ENCODE results near the gene TPPP.
A peak's percentile ranks its signal among the peaks of the same experiment; 100 is the strongest.

The TPPP gene

DNA sequence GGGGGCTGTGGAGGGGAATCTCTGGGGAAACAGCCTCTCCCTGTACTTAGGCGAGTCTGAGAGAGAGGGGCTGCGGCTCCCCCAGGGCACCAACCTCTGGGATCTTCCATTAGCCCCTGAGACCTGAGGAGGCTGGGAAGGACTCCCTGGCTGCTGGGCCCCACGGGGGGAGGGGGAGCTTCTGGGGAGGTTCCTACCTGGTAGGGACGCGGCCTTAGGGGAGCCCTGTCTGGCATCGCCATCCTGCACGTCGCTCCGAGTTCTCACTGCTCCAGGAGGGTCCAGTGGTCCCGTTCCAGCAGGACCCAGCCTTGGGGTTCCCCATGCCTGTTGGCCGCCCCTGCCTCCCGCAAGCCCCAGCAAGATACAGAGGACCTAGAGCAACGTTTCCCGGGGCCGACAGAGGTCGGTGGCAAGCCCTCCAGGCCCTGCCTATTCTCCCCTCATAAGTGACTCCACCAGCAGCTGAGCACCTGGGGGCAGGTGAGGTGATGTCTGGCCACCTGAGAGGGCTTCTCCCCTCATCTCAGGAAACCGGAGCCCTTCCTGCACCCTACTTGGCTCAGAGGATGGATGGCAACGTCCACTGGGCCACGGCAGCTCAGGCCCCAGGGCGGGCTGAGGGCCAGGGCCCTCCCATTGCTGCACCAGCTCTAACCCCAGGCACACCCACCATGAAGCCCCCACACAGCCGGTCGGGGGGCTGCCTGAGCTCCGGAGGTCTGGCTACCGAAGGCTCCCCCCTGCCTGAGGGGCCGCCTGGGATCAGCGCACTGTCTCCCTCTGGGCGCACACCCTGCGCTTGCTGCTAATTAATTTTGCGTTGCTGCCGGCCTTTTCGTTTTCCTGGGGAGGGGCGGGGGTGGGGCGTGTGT is 22.5 kb downstream of the TPPP start:
- H3K4me3 ChIP-seq (ENCODE audit: insufficient read depth, low read length, poor library complexity, severe bottlenecking), result no peak overlapping the region
- no peaks in the 10 kb centered on the region for H4K20me1 ChIP-seq (ENCODE audit: low read depth, low read length)
- H3K9me3 ChIP-seq (ENCODE audit: insufficient read depth, low read length), result no peaks in the 10 kb centered on the region
- no peaks in the 10 kb centered on the region for H3K36me3 ChIP-seq (ENCODE audit: low read length)
- H3K4me2 ChIP-seq (ENCODE audit: low read depth, low read length, poor library complexity, severe bottlenecking), result no peak overlapping the region
- H3K9ac ChIP-seq (ENCODE audit: low read length), result no peak overlapping the region
- no peaks in the 10 kb centered on the region; the same call in 1 of the 2 replicates for H3F3A ChIP-seq (ENCODE audit: insufficient read depth)
- H2AFZ ChIP-seq (ENCODE audit: low read depth, low read length, severe bottlenecking), result no peak overlapping the region
- H3K27ac ChIP-seq (ENCODE audit: low read depth, low read length), result no peak overlapping the region
- H3K79me2 ChIP-seq (ENCODE audit: insufficient read depth, low read length), result no peaks in the 10 kb centered on the region
- no peaks in the 10 kb centered on the region for H3K27me3 ChIP-seq (ENCODE audit: low read length)
- H3K9me2 ChIP-seq (replicated peaks; ENCODE audit: insufficient read depth, low read length), result no peaks in the 10 kb centered on the region
- TF ChIP-seq EZH2phosphoT487 (conservative IDR thresholded peaks at IDR 0.05; ENCODE audit: low read length), result no peak
- TF ChIP-seq, protein P1, sequence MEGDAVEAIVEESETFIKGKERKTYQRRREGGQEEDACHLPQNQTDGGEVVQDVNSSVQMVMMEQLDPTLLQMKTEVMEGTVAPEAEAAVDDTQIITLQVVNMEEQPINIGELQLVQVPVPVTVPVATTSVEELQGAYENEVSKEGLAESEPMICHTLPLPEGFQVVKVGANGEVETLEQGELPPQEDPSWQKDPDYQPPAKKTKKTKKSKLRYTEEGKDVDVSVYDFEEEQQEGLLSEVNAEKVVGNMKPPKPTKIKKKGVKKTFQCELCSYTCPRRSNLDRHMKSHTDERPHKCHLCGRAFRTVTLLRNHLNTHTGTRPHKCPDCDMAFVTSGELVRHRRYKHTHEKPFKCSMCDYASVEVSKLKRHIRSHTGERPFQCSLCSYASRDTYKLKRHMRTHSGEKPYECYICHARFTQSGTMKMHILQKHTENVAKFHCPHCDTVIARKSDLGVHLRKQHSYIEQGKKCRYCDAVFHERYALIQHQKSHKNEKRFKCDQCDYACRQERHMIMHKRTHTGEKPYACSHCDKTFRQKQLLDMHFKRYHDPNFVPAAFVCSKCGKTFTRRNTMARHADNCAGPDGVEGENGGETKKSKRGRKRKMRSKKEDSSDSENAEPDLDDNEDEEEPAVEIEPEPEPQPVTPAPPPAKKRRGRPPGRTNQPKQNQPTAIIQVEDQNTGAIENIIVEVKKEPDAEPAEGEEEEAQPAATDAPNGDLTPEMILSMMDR (IDR thresholded peaks at IDR 0.05; ENCODE audit: insufficient read depth, low read length, poor library complexity, severe bottlenecking), result no peak

DNA sequence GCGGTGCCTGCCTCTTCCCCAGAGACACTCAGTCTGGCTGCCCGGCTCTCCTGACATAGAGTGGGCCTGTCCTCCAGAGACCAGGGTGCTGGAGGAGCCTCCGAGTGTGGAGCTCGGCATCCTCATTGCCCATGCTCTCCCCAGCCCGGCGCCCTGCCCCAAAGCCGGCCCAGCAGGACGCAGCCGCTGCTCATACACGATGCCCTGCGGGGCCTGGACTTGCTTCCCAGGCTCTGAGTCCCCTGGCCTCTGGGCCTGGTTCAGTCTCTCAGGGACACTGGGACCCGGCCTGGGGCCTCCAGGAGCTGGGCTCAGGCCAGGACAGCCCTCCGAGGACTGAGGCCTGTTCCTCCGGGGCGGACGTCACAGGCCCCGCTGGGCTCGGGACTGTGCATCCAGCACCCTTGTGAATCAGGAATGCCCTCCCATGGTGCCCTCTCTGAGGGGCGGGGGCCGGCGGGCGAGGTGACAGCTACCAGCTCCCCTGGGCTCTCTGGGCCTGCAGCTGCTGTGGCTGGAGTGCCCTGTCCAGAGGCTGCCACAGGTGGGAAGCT is 23.2 kb downstream of the TPPP start:
- TF ChIP-seq EZH2phosphoT487 (conservative IDR thresholded peaks at IDR 0.05; ENCODE audit: low read length), result no peak
- TF ChIP-seq, protein P1 (IDR thresholded peaks at IDR 0.05; ENCODE audit: insufficient read depth, low read length, poor library complexity, severe bottlenecking), result no peak
- Histone ChIP-seq H4K20me1 (ENCODE audit: low read depth, low read length) (no peaks in the 10 kb centered on the region), H2AFZ (ENCODE audit: low read depth, low read length, severe bottlenecking) (no peak overlapping the region), H3K9me2 (replicated peaks; ENCODE audit: insufficient read depth, low read length) (no peaks in the 10 kb centered on the region), H3K9ac (ENCODE audit: low read length) (no peak overlapping the region), H3K9me3 (ENCODE audit: insufficient read depth, low read length) (no peaks in the 10 kb centered on the region), H3K27ac (ENCODE audit: low read depth, low read length) (no peak overlapping the region), H3K27me3 (ENCODE audit: low read length) (no peaks in the 10 kb centered on the region), H3K79me2 (ENCODE audit: insufficient read depth, low read length) (no peaks in the 10 kb centered on the region), H3F3A (ENCODE audit: insufficient read depth) (no peaks in the 10 kb centered on the region; the same call in 1 of the 2 replicates), H3K4me2 (ENCODE audit: low read depth, low read length, poor library complexity, severe bottlenecking) (no peak overlapping the region), H3K4me3 (ENCODE audit: insufficient read depth, low read length, poor library complexity, severe bottlenecking) (no peak overlapping the region), H3K36me3 (ENCODE audit: low read length) (no peaks in the 10 kb centered on the region)

GRCh38 chr5:669111-669841 is 23.9 kb downstream of the TPPP start:
- Histone ChIP-seq H3F3A (ENCODE audit: insufficient read depth) (no peaks in the 10 kb centered on the region; the same call in 1 of the 2 replicates), H2AFZ (ENCODE audit: low read depth, low read length, severe bottlenecking) (no peak overlapping the region), H3K9me3 (ENCODE audit: insufficient read depth, low read length) (no peaks in the 10 kb centered on the region), H3K27me3 (ENCODE audit: low read length) (no peaks in the 10 kb centered on the region), H4K20me1 (ENCODE audit: low read depth, low read length) (no peaks in the 10 kb centered on the region), H3K4me2 (ENCODE audit: low read depth, low read length, poor library complexity, severe bottlenecking) (no peak overlapping the region), H3K9ac (ENCODE audit: low read length) (no peak overlapping the region), H3K27ac (ENCODE audit: low read depth, low read length) (no peak overlapping the region), H3K79me2 (ENCODE audit: insufficient read depth, low read length) (no peaks in the 10 kb centered on the region), H3K9me2 (replicated peaks; ENCODE audit: insufficient read depth, low read length) (no peaks in the 10 kb centered on the region), H3K4me3 (ENCODE audit: insufficient read depth, low read length, poor library complexity, severe bottlenecking) (no peak overlapping the region), H3K36me3 (ENCODE audit: low read length) (no peaks in the 10 kb centered on the region)
- TF ChIP-seq, protein P1 (IDR thresholded peaks at IDR 0.05; ENCODE audit: insufficient read depth, low read length, poor library complexity, severe bottlenecking), result peak; percentile 87
- no peak for TF ChIP-seq EZH2phosphoT487 (conservative IDR thresholded peaks at IDR 0.05; ENCODE audit: low read length)
